Panc1 (cell line): ENCODE results near the gene RASGEF1C. TPM values are rescaled to one million over a fixed set of nuclear protein-coding genes. Genes with fewer than 3 reads are reported as not detected.

Experiments used
- ATAC-seq: fragments of 200-7000 bp; cut with Tn5 transposase; 2 replicates; pipeline ENCODE4 v1.9.1; 2020; ENCODE audit warnings: mild to moderate bottlenecking, moderate library complexity
- Bru-seq: library from RNA; stranded (reverse); fragments of 400-500 nt; gene quantifications from one replicate; lab custom pipeline; 2021; lab: Mats Ljungman, UMichigan
- BruChase-seq, 2 experiments: library from RNA; stranded (reverse); fragments of 400-500 nt; gene quantifications; one replicate each; lab custom pipeline; 2021; lab: Mats Ljungman, UMichigan
- BruUV-seq: library from RNA; stranded (reverse); fragments of 400-500 nt; replicated peaks from 2 replicates; lab custom pipeline; 2021; lab: Mats Ljungman, UMichigan
- CTCF ChIA-PET: fragments of 300-600 bp; sonication (Branson Sonifier 250); formaldehyde crosslinking; loops from one replicate; lab custom pipeline; 2022; ENCODE audit warnings: antibody characterized with exemption; lab: Charles Lee
- POLR2A ChIA-PET: fragments of 300-600 bp; sonication (Branson Sonifier 250); formaldehyde crosslinking; loops from one replicate; lab custom pipeline; 2022; ENCODE audit warnings: antibody characterized with exemption; lab: Charles Lee
- DNase-seq: peaks from one replicate; pipeline ENCODE4 v3.0.0-alpha.2; 2010; ENCODE audit warnings: low read depth, low spot score
- H3K27ac ChIP-seq: 2 replicates; pipeline ENCODE4 v1.5.1; 2011; ENCODE audit warnings: mild to moderate bottlenecking, low read length, inconsistent platforms
- H3K27me3 ChIP-seq: fragments of 200-500 bp; sonication (Bioruptor generic); 2 replicates; pipeline ENCODE4 v1.6.0; 2014; ENCODE audit warnings: low read length, inconsistent platforms; ENCODE audit not compliant: control insufficient read depth, insufficient read depth
- H3K36me3 ChIP-seq: fragments of 200-500 bp; sonication (Bioruptor generic); 2 replicates; pipeline ENCODE4 v1.5.1; 2014; ENCODE audit warnings: inconsistent platforms, mild to moderate bottlenecking, low read length, moderate library complexity; ENCODE audit not compliant: control insufficient read depth, insufficient read depth
- H3K4me1 ChIP-seq: 2 replicates; pipeline ENCODE4 v1.5.1; 2011; ENCODE audit warnings: inconsistent platforms, mild to moderate bottlenecking, low read length, moderate library complexity; ENCODE audit not compliant: control insufficient read depth, insufficient read depth
- H3K4me3 ChIP-seq, 2 experiments: 2 replicates each; pipeline ENCODE4 v1.5.1; 2011 to 2012; ENCODE audit warnings: low read depth in 2 of 2, low read length in 2 of 2, mild to moderate bottlenecking in 2 of 2, inconsistent platforms in 1 of 2, moderate library complexity in 1 of 2
- H3K9me3 ChIP-seq: fragments of 200-500 bp; sonication (Bioruptor generic); 2 replicates; pipeline ENCODE4 v1.5.1; 2014; ENCODE audit warnings: low read depth, mild to moderate bottlenecking, inconsistent platforms, low read length, moderate library complexity; ENCODE audit not compliant: control insufficient read depth, insufficient read depth
- POLR2AphosphoS5 ChIP-seq: IDR thresholded peaks from 2 replicates; pipeline ENCODE4 v1.6.1; 2012; ENCODE audit warnings: mild to moderate bottlenecking, low read depth, low read length, moderate library complexity
- SIN3A ChIP-seq: IDR thresholded peaks from 2 replicates; pipeline ENCODE4 v1.6.1; 2012; ENCODE audit warnings: low read depth, mild to moderate bottlenecking, low read length, moderate library complexity, borderline replicate concordance; ENCODE audit not compliant: insufficient read depth
- TCF7L2 ChIP-seq: IDR thresholded peaks from 2 replicates; pipeline ENCODE4 v1.6.1; 2011; ENCODE audit warnings: mild to moderate bottlenecking, low read depth, low read length, inconsistent platforms
- in situ Hi-C: cut with HindIII; loops from 2 replicates; pipeline ENCODE4 v1.10.0; 2016; ENCODE audit warnings: low sequenced_read_pairs, low pct_unique_long_range_greater_than_20kb
- intact Hi-C: fragments of 100-400 bp; cut with micrococcal nuclease; formaldehyde crosslinking; loops from one replicate; pipeline ENCODE4 v1.10.0; 2022; ENCODE audit not compliant: unreplicated experiment
- long read RNA-seq: library from polyadenylated mRNA; unstranded; transcript quantifications from one replicate; pipeline ENCODE4 v2.0.0, GENCODE V29; 2021; ENCODE audit not compliant: unreplicated experiment
- polyA plus RNA-seq: library from polyadenylated mRNA; unstranded; fragments of >200 nt; gene quantifications from one replicate; pipeline ENCODE4 v1.2.1, GENCODE V29; 2012; ENCODE audit warnings: missing spikeins; ENCODE audit not compliant: insufficient read length
- total RNA-seq: library from RNA; stranded (reverse); gene quantifications from one replicate; pipeline ENCODE4 v1.2.1, GENCODE V29; 2021; ENCODE audit not compliant: unreplicated experiment
- TF ChIP-seq, protein P1 (sequence below), 2 experiments: IDR thresholded peaks; 2 replicates each; pipeline ENCODE4 v1.6.1; 2011 to 2012; ENCODE audit warnings: low read depth in 2 of 2, control low read depth in 1 of 2, low read length in 1 of 2, mild to moderate bottlenecking in 1 of 2, moderate library complexity in 1 of 2; ENCODE audit not compliant: insufficient read depth in 1 of 2
- TF ChIP-seq, protein P2 (sequence below): fragments of 450-650 bp; IDR thresholded peaks from 2 replicates; pipeline ENCODE4 v1.5.1; 2017; ENCODE audit warnings: mild to moderate bottlenecking

The RASGEF1C gene
- 0.49 TPM for total RNA-seq
- 0.88 TPM for polyA plus RNA-seq
- percentile 37 among the genes with signal in this experiment for Bru-seq, nascent RNA
- BruChase-seq, experiment 1, labeled RNA remaining after a 2-hour chase, result percentile 46 among the genes with signal in this experiment
- BruChase-seq, experiment 2, labeled RNA remaining after a 6-hour chase, result percentile 44 among the genes with signal in this experiment
- long read RNA-seq, partial matches to known transcripts, result 1 of 4 reads
- long read RNA-seq, other reads (novel, unspliced or antisense), result 1 of 4 reads

DNA sequence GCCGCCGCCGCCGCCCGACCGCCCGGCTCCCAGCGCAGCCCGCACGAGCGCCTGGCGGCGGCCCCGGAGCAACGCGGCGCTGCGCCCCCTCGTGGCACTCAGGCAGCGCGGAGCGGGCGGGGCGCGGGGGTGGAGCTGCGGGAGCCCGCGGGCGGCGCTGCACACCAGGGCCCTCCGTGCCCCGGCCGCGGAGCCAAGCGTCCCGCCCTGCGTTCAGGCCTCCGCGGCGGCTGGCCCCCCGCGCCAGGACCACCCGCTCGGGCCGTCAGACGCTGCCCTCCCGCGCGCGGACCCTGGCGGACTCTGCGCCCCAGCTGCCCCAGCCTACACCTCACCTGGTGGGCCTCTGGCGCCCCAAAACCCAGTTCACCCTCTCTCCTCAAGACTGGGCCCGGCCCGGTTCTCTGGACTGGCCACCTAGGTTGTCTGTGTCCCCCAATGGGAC, at the start of gene RASGEF1C:
RASGEF1C (minus strand) TSS at position 75 of the 445 bp plus-strand sequence. CDS start 71,159 bp downstream, outside the sequence.
- TF ChIP-seq, protein P1, sequence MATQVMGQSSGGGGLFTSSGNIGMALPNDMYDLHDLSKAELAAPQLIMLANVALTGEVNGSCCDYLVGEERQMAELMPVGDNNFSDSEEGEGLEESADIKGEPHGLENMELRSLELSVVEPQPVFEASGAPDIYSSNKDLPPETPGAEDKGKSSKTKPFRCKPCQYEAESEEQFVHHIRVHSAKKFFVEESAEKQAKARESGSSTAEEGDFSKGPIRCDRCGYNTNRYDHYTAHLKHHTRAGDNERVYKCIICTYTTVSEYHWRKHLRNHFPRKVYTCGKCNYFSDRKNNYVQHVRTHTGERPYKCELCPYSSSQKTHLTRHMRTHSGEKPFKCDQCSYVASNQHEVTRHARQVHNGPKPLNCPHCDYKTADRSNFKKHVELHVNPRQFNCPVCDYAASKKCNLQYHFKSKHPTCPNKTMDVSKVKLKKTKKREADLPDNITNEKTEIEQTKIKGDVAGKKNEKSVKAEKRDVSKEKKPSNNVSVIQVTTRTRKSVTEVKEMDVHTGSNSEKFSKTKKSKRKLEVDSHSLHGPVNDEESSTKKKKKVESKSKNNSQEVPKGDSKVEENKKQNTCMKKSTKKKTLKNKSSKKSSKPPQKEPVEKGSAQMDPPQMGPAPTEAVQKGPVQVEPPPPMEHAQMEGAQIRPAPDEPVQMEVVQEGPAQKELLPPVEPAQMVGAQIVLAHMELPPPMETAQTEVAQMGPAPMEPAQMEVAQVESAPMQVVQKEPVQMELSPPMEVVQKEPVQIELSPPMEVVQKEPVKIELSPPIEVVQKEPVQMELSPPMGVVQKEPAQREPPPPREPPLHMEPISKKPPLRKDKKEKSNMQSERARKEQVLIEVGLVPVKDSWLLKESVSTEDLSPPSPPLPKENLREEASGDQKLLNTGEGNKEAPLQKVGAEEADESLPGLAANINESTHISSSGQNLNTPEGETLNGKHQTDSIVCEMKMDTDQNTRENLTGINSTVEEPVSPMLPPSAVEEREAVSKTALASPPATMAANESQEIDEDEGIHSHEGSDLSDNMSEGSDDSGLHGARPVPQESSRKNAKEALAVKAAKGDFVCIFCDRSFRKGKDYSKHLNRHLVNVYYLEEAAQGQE (IDR thresholded peaks at IDR 0.05; ENCODE audit: insufficient read depth in 1 of 2, low read depth in 2 of 2, low read length in 1 of 2), result no peak
- TF ChIP-seq SIN3A (no peak; the same call in 1 of the 2 replicates), TCF7L2 (no peak), POLR2AphosphoS5 (no peak)
- TF ChIP-seq, protein P2, sequence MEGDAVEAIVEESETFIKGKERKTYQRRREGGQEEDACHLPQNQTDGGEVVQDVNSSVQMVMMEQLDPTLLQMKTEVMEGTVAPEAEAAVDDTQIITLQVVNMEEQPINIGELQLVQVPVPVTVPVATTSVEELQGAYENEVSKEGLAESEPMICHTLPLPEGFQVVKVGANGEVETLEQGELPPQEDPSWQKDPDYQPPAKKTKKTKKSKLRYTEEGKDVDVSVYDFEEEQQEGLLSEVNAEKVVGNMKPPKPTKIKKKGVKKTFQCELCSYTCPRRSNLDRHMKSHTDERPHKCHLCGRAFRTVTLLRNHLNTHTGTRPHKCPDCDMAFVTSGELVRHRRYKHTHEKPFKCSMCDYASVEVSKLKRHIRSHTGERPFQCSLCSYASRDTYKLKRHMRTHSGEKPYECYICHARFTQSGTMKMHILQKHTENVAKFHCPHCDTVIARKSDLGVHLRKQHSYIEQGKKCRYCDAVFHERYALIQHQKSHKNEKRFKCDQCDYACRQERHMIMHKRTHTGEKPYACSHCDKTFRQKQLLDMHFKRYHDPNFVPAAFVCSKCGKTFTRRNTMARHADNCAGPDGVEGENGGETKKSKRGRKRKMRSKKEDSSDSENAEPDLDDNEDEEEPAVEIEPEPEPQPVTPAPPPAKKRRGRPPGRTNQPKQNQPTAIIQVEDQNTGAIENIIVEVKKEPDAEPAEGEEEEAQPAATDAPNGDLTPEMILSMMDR, result peak; percentile 91
- intact Hi-C loops (loop anchor here (5.0 to 10.0 kb wide), 2 partner anchors 82 to 116 kb away; no protein-coding TSS in a partner anchor), in situ Hi-C loops (no loop called here)
- H3K4me1 ChIP-seq, result peaks cover 6% of the 10 kb centered on the region; the same call in 1 of the 2 replicates
- BruUV-seq, result no TSS peak
- DNase-seq (no peak), ATAC-seq (peak; percentile 96)
- POLR2A ChIA-PET, result no interaction called here
- CTCF ChIA-PET, result interaction anchor here (0.6 to 1.9 kb wide), 5 partner anchors 75 to 410 kb away, joined by 3 to 7 read pairs (median 3); no protein-coding TSS in a partner anchor
- H3K27ac ChIP-seq, result no peak within 1 kb of the TSS
- no peaks in the 10 kb centered on the region for H3K27me3 ChIP-seq
- H3K9me3 ChIP-seq, result no peaks in the 10 kb centered on the region
- peak within 1 kb of the TSS; percentile 43 to 46; a peak in 3 of 4 replicates for H3K4me3 ChIP-seq
- no peaks in the 10 kb centered on the region for H3K36me3 ChIP-seq

DNA sequence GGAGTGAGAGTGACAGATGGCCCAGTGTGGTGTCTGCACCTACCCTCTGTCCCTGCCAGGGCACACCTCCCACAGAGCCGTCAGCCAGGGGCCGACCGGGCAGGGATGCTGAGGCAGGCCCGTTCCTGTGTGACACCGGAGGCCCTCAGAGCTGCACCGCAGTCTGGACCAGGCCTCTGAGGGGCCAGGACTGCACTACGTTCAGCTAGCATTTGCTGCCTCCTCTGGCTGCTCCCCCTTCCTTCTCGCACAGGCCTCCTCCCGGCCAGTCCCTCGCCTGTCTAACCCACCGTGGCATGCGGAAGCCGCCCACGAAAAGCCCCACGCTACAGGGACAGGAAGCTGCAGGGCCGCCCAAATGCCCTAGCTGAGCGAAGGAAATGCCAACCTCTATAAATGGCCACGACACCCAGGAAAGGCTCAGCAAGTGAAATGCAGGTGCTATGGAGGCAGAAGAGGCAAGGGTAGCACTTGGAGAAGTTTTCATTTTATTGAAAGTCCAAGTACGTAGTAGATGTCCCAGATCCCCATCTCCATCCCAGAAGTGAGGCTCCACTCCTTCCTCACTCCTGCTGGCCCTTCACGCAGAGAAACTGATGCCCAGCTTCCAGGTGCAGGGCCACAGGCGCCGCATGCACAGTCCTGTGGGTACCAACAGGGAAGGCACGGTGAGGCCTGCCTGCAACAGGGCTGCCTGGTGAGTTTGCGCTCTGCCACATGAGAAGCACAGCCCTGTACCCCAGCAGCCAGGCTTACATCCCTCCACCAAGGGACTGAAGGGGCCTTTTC, 44.2 kb upstream of the RASGEF1C start:
- no peak overlapping the region for H3K4me3 ChIP-seq
- ATAC-seq (no peak), DNase-seq (no peak)
- H3K9me3 ChIP-seq, result peaks cover 49% of the 10 kb centered on the region
- intact Hi-C loops (no loop called here), in situ Hi-C loops (no loop called here)
- TF ChIP-seq TCF7L2, result no peak
- TF ChIP-seq SIN3A, result no peak
- TF ChIP-seq, protein P1 (IDR thresholded peaks at IDR 0.05; ENCODE audit: insufficient read depth in 1 of 2, low read depth in 2 of 2, low read length in 1 of 2), result no peak
- TF ChIP-seq POLR2AphosphoS5, result no peak
- TF ChIP-seq, protein P2, result no peak
- H3K27me3 ChIP-seq, result no peaks in the 10 kb centered on the region
- ChIA-PET CTCF (no interaction called here), POLR2A (no interaction called here)
- H3K4me1 ChIP-seq, result no peaks in the 10 kb centered on the region
- H3K27ac ChIP-seq, result no peak overlapping the region
- H3K36me3 ChIP-seq, result no peaks in the 10 kb centered on the region
- no TSS peak for BruUV-seq
